H1 (cell line): ENCODE data around the gene SFXN2. TPM values are rescaled to one million over a fixed set of nuclear protein-coding genes. Genes with fewer than 3 reads are reported as not detected.

Experiments used
- CTCF ChIA-PET: fragments of 300-600 bp; sonication (Branson Sonifier 250); formaldehyde crosslinking; loops from one replicate; lab custom pipeline; 2021; ENCODE audit not compliant: partially characterized antibody; lab: Charles Lee
- POLR2A ChIA-PET: fragments of 300-600 bp; sonication (Branson Sonifier 250); formaldehyde crosslinking; loops from one replicate; lab custom pipeline; 2021; ENCODE audit warnings: inconsistent platforms; ENCODE audit not compliant: partially characterized antibody; lab: Charles Lee
- DNase-seq, 2 experiments: peaks; one replicate each; pipeline versions ENCODE4 v3.0.0 to v3.0.0-alpha.2; 2010 to 2022; ENCODE audit warnings: low spot score in 2 of 2, low read depth in 1 of 2, mixed read lengths in 1 of 2
- FAIRE-seq: peaks from 2 replicates; lab custom pipeline; 2011; peaks lifted over from hg19 to GRCh38; lab: Jason Lieb, UNC
- H2AFZ ChIP-seq: 2 replicates; pipeline ENCODE4 v1.8.1; 2012; ENCODE audit warnings: low read length, inconsistent platforms
- H2AK5ac ChIP-seq: 2 replicates; pipeline ENCODE4 v1.6.1; 2013; ENCODE audit warnings: low read depth, low read length
- H2BK120ac ChIP-seq: replicated peaks from 2 replicates; pipeline ENCODE3; 2013; ENCODE audit warnings: low read depth, low read length, inconsistent platforms
- H2BK12ac ChIP-seq: 2 replicates; pipeline ENCODE4 v1.6.1; 2013; ENCODE audit warnings: low read depth, low read length
- H2BK15ac ChIP-seq: 2 replicates; pipeline ENCODE4 v1.6.1; 2013; ENCODE audit warnings: low read length
- H2BK20ac ChIP-seq: 2 replicates; pipeline ENCODE4 v1.6.1; 2013; ENCODE audit warnings: low read length
- H2BK5ac ChIP-seq: 2 replicates; pipeline ENCODE4 v1.6.1; 2013; ENCODE audit warnings: low read depth, low read length
- H3K14ac ChIP-seq: 2 replicates; pipeline ENCODE4 v1.6.1; 2013; ENCODE audit warnings: inconsistent platforms; ENCODE audit not compliant: insufficient read length
- H3K18ac ChIP-seq: 2 replicates; pipeline ENCODE4 v1.6.1; 2013; ENCODE audit warnings: low read length; ENCODE audit errors: extremely low read depth
- H3K23ac ChIP-seq: 2 replicates; pipeline ENCODE4 v1.6.1; 2013; ENCODE audit warnings: inconsistent platforms; ENCODE audit not compliant: insufficient read length
- H3K23me2 ChIP-seq: 2 replicates; pipeline ENCODE4 v1.6.1; 2013; ENCODE audit warnings: low read depth, low read length
- H3K27ac ChIP-seq: 2 replicates; pipeline ENCODE4 v1.6.1; 2011; ENCODE audit warnings: low read depth, low read length, inconsistent platforms
- H3K27me3 ChIP-seq, 4 experiments: replicated peaks in 1 of 4; 1 replicate in 1 of 4; 2 replicates in 3 of 4; pipeline versions ENCODE4 v1.6.1 to v1.8.1; 2011 to 2013; ENCODE audit warnings: low read length in 3 of 4, mild to moderate bottlenecking in 3 of 4, inconsistent platforms in 2 of 4, mixed read lengths in 2 of 4, moderate library complexity in 1 of 4; ENCODE audit not compliant: control insufficient read depth in 3 of 4, insufficient read depth in 3 of 4; ENCODE audit errors: extremely low read depth in 1 of 4
- H3K36me3 ChIP-seq, 4 experiments: 2 replicates each; pipeline versions ENCODE4 v1.6.1 to v1.8.1; 2011 to 2013; ENCODE audit warnings: mild to moderate bottlenecking in 4 of 4, low read length in 3 of 4, moderate library complexity in 2 of 4, control low read depth in 1 of 4, inconsistent platforms in 1 of 4; ENCODE audit not compliant: insufficient read depth in 4 of 4, control insufficient read depth in 2 of 4
- H3K4ac ChIP-seq: replicated peaks from 2 replicates; pipeline ENCODE3; 2013; ENCODE audit warnings: low read length, low read depth, mixed read lengths, inconsistent platforms; ENCODE audit not compliant: insufficient read length
- H3K4me1 ChIP-seq, 4 experiments: replicated peaks in 1 of 4; 1 replicate in 1 of 4; 2 replicates in 3 of 4; pipeline versions ENCODE4 v1.6.1 to v1.8.1; 2011 to 2013; ENCODE audit warnings: low read length in 3 of 4, inconsistent platforms in 2 of 4, mixed read lengths in 1 of 4; ENCODE audit not compliant: insufficient read depth in 4 of 4, control insufficient read depth in 3 of 4
- H3K4me2 ChIP-seq, 2 experiments: 2 replicates each; pipeline versions ENCODE4 v1.6.1 to v1.8.1; 2011 to 2013; ENCODE audit warnings: low read depth in 2 of 2, low read length in 2 of 2, control low read depth in 1 of 2, inconsistent platforms in 1 of 2, mild to moderate bottlenecking in 1 of 2; ENCODE audit not compliant: insufficient read depth in 1 of 2
- H3K4me3 ChIP-seq, 4 experiments: fragments of 200-600, 300-600 bp in 1 of 4; sonication (generic), shearing (Covaris generic), sonication (Bioruptor Twin) in 1 of 4; 2 replicates each; pipeline versions ENCODE4 v1.5.1 to v1.8.1; 2011 to 2016; ENCODE audit warnings: low read length in 4 of 4, low read depth in 3 of 4, control low read depth in 2 of 4, inconsistent platforms in 2 of 4, mild to moderate bottlenecking in 2 of 4, mixed read lengths in 1 of 4, moderate library complexity in 1 of 4; ENCODE audit not compliant: insufficient read depth in 2 of 4; ENCODE audit errors: extremely low read depth in 1 of 4
- H3K56ac ChIP-seq: replicated peaks from 2 replicates; pipeline ENCODE3; 2013; ENCODE audit warnings: low read depth, mild to moderate bottlenecking, mixed read lengths, low read length, inconsistent platforms; ENCODE audit not compliant: insufficient read length
- H3K79me1 ChIP-seq: 2 replicates; pipeline ENCODE4 v1.6.1; 2013; ENCODE audit warnings: low read depth, low read length, control low read depth
- H3K79me2 ChIP-seq, 2 experiments: 2 replicates each; pipeline versions ENCODE4 v1.6.1 to v1.8.1; 2012 to 2013; ENCODE audit warnings: low read length in 2 of 2, mild to moderate bottlenecking in 2 of 2, inconsistent platforms in 1 of 2; ENCODE audit not compliant: insufficient read depth in 2 of 2, control insufficient read depth in 1 of 2
- H3K9ac ChIP-seq, 4 experiments: replicated peaks in 1 of 4; 1 replicate in 1 of 4; 2 replicates in 3 of 4; pipeline versions ENCODE4 v1.6.1 to v1.8.1; 2011 to 2013; ENCODE audit warnings: low read depth in 3 of 4, low read length in 3 of 4, control low read depth in 2 of 4, mild to moderate bottlenecking in 2 of 4, moderate library complexity in 2 of 4, inconsistent platforms in 1 of 4; ENCODE audit errors: extremely low read depth in 1 of 4
- H3K9me3 ChIP-seq, 2 experiments: 2 replicates each; pipeline versions ENCODE4 v1.6.1 to v1.8.1; 2012 to 2013; ENCODE audit warnings: mild to moderate bottlenecking in 2 of 2, moderate library complexity in 2 of 2, control low read depth in 1 of 2, inconsistent platforms in 1 of 2, low read depth in 1 of 2, low read length in 1 of 2, mixed read lengths in 1 of 2; ENCODE audit not compliant: insufficient read depth in 2 of 2
- H4K20me1 ChIP-seq, 2 experiments: replicated peaks in 1 of 2; 2 replicates each; pipeline versions ENCODE3 to v1.8.1; 2011 to 2013; ENCODE audit warnings: inconsistent platforms in 2 of 2, low read length in 2 of 2, mild to moderate bottlenecking in 1 of 2; ENCODE audit not compliant: insufficient read depth in 2 of 2, control insufficient read depth in 1 of 2
- H4K5ac ChIP-seq: 2 replicates; pipeline ENCODE4 v1.6.1; 2013; ENCODE audit warnings: low read length, low read depth, mixed read lengths, inconsistent platforms; ENCODE audit not compliant: insufficient read length
- H4K8ac ChIP-seq: 2 replicates; pipeline ENCODE4 v1.8.0; 2013; ENCODE audit warnings: mild to moderate bottlenecking, moderate library complexity, low read length, inconsistent platforms; ENCODE audit not compliant: insufficient read depth; ENCODE audit errors: extremely low read depth
- H4K91ac ChIP-seq: replicated peaks from 2 replicates; pipeline ENCODE3; 2013; ENCODE audit warnings: low read length, mixed read lengths, inconsistent platforms; ENCODE audit not compliant: insufficient read length
- CREB1 ChIP-seq: IDR thresholded peaks from 2 replicates; pipeline ENCODE4 v1.6.1; 2012; ENCODE audit warnings: inconsistent platforms
- EGR1 ChIP-seq: IDR thresholded peaks from 2 replicates; pipeline ENCODE4 v1.6.1; 2011; ENCODE audit warnings: low read depth, low read length, borderline replicate concordance
- whole genome bisulfite sequencing, 2 experiments: shearing (Covaris generic) in 1 of 2; methylation state at CpG; one replicate each; pipeline versions ENCODE4 v1.1.6 to v1.1.7; 2013 to 2015; ENCODE audit warnings: low lambda C conversion rate in 2 of 2, mixed read lengths in 2 of 2, inconsistent platforms in 1 of 2, low coverage in 1 of 2, missing lambda C conversion rate in 1 of 2; ENCODE audit not compliant: insufficient replicate concordance in 2 of 2, insufficient coverage in 1 of 2, insufficient read length in 1 of 2; ENCODE audit errors: extremely low coverage in 1 of 2, missing lambda C conversion rate in 1 of 2; 5-methylcytosine and 5-hydroxymethylcytosine counted together
- polyA plus RNA-seq, 7 experiments: library from polyadenylated mRNA; depleted of rRNA in 3 of 7; stranded (reverse) in 5 of 7; unstranded in 2 of 7; fragments of >200 nt in 5 of 7; fragments of 200-250 nt in 2 of 7; gene quantifications; 1 replicate in 5 of 7; 2 replicates in 1 of 7; 4 replicates in 1 of 7; pipeline versions ENCODE4 v1.2.1 to v1.2.3, GENCODE V29; 2011 to 2013; ENCODE audit warnings: missing spikeins in 2 of 7, mixed read lengths in 2 of 7
- total RNA-seq: library from RNA; stranded (reverse); fragmentation: NEBNext Ultra II Directional; extraction: Animal tissue kit (Norgen Biotek cat#: 25700); gene quantifications from 2 replicates; pipeline ENCODE4 v1.2.1, GENCODE V29; 2021
- TF ChIP-seq, protein P1 (sequence below): IDR thresholded peaks from 2 replicates; pipeline ENCODE4 v1.6.1; 2012; ENCODE audit warnings: inconsistent platforms

The SFXN2 gene
- total and polyA plus RNA-seq, 2 of the 8 experiments (the other 6 are each of a cell fraction or from before 2014, with no cell fraction given), result 20.5 to 23.5 TPM

DNA sequence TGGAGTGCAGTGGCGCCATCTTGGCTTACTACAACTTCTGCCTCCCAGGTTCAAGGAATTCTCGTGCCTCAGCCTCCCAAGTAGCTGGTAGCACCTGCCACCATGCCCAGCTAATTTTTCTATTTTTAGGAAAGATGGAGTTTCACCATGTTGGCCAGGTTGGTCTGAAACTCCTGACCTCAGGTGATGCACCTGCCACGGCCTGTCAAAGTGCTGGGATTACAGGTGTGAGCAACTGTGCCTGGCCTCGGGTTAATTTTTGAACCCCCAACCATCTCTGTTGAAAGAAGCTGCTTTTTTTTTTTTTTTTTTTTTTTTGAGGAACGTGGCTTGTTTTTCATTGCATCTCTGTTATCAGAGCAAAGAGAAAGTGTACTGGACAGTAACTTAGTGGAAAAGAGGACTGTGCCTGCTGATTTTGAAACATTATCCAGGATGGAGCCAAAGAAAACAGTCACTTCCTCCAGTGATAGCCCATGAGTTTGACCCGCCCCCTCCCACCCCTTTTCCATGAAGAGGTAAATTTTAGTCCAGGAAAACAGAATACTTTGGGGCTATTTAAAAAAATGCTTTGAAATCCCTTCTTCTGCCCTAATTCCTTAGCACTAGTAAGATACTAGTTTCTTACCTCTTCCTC lies 67.6 kb downstream of the SFXN2 start:
- no peak overlapping the region for H2BK12ac ChIP-seq
- peaks cover 6% of the 10 kb centered on the region for H3K79me1 ChIP-seq
- no peak overlapping the region for H3K14ac ChIP-seq
- 97% methylated on average over 4 of the region's 6 CpGs; no CpG with 5 or more reads in 1 of the 2 experiments for WGBS, 2 experiments
- no peaks in the 10 kb centered on the region for H3K36me3 ChIP-seq
- CTCF ChIA-PET, result interaction anchor here (0.9 to 1.6 kb wide), 2 partner anchors 51 to 53 kb away, joined by 3 read pairs; no protein-coding TSS in a partner anchor
- H2AFZ ChIP-seq, result no peak overlapping the region
- H2BK120ac ChIP-seq, result no peak overlapping the region
- H3K56ac ChIP-seq, result no peak overlapping the region
- no peak overlapping the region for H3K9ac ChIP-seq
- no peak overlapping the region for H4K5ac ChIP-seq
- no peak overlapping the region for H2AK5ac ChIP-seq
- no peak for DNase-seq
- H3K23ac ChIP-seq, result no peak overlapping the region
- H2BK5ac ChIP-seq, result no peak overlapping the region
- H3K27ac ChIP-seq, result no peak overlapping the region
- H2BK15ac ChIP-seq, result no peak overlapping the region
- H3K4me1 ChIP-seq, result peaks cover 8 to 23% (median 17%) of the 10 kb centered on the region in 4 experiments
- no peaks in the 10 kb centered on the region; a peak in 1 of 7 replicates for H3K27me3 ChIP-seq
- no peak for FAIRE-seq
- no peak overlapping the region for H3K18ac ChIP-seq
- no peak overlapping the region for H3K4ac ChIP-seq
- H3K9me3 ChIP-seq, result no peaks in the 10 kb centered on the region
- TF ChIP-seq CREB1 (no peak), EGR1 (no peak)
- TF ChIP-seq, protein P1, sequence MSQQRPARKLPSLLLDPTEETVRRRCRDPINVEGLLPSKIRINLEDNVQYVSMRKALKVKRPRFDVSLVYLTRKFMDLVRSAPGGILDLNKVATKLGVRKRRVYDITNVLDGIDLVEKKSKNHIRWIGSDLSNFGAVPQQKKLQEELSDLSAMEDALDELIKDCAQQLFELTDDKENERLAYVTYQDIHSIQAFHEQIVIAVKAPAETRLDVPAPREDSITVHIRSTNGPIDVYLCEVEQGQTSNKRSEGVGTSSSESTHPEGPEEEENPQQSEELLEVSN, result no peak
- H3K23me2 ChIP-seq, result no peaks in the 10 kb centered on the region
- no peak overlapping the region for H3K4me3 ChIP-seq
- H2BK20ac ChIP-seq, result no peak overlapping the region
- peaks cover 2 to 6% of the 10 kb centered on the region in 2 experiments for H4K20me1 ChIP-seq
- no peak overlapping the region for H4K91ac ChIP-seq
- POLR2A ChIA-PET, result interaction anchor here (0.6 to 1.0 kb wide), 3 partner anchors 19 to 31 kb away, joined by 3 to 4 read pairs (median 3); no protein-coding TSS in a partner anchor
- no peak overlapping the region for H3K4me2 ChIP-seq
- no peak overlapping the region for H4K8ac ChIP-seq
- no peaks in the 10 kb centered on the region for H3K79me2 ChIP-seq
